IPS-NIHi7 (cell line): ENCODE measurements around the gene RBMS1.

Source experiments
- DNase-seq: peaks from one replicate; pipeline ENCODE4 v3.0.0; 2012; ENCODE audit warnings: mixed read lengths; ENCODE audit errors: extremely low spot score

Gene RBMS1

GRCh38 chr2:160278101-160278878, 215.3 kb downstream of the RBMS1 start:
- DNase-seq: no peak

DNA sequence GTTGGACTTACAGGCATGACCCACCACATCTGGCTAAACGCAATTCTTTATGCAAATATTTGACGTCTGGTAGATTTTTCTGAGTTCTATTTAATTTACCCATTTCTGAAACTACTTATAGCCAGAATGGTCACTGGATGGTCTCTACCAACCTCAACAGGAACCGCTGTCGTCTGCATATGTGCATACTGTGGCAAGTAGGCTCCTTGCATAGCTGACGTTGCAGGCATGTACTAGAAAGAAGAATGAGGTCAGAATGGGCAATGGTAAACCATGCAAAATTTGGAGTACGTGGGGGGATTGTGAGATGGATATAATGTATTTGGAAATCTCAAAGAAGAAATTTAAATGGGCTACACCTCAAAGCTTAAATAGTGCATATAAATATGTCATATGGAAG, 216.5 kb downstream of the RBMS1 start:
- DNase-seq: no peak

GRCh38 chr2:160275656-160276055, 218.0 kb downstream of the RBMS1 start:
- DNase-seq: no peak

DNA sequence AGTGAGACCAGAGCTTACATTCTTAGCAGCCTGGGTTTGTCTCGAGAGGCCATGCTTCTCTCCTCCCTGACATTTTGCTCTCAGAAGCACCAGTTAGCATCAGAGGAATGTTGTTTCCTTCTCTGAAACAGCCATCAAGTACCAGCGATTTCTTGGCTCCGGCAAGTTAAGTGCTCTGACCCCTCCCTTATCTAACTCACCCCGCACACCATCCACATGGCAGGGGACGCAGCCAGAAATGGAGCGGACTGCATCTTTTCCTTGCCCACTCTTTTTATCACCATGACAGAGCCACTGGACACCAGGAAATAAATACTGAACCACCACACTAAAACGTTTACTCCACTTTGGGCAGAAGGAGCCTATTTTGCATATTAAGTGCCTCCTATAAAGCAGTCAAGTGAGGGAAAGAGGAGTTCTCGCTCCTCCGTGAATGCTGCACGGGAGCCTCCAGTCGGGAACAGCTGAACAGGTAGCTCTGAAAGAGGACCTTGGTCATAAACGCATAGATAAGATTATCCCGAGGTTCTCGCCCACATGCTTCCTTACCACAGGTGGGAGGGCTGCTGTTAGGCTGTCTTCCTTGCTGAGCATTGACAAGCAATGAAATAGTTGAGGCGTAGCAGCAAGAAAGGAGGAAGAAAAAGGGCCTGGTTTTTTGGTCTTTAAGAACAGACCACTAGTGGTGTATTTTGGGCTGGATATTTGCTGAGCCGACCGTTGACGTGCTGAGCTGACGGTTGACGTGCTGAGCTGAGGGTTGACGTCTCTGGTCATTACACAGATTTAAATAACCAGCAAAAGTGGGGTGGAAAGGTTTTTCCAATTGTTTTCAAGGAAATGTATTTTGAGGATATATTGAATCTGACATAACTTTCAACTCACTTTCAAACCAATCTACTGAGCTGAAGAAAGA, 222.2 kb downstream of the RBMS1 start:
- DNase-seq: no peak

- peak; percentile 19 for DNase-seq
Observed at GRCh38 chr2:160270571-160271113, 223.0 kb downstream of the RBMS1 start.

GRCh38 chr2:160269803-160270570, 223.6 kb downstream of the RBMS1 start:
- peak; percentile 95 for DNase-seq

- no peak for DNase-seq
Observed at GRCh38 chr2:160269365-160269764, 224.2 kb downstream of the RBMS1 start.

- DNase-seq: no peak
Observed at GRCh38 chr2:160268151-160268781, 225.3 kb downstream of the RBMS1 start.

GRCh38 chr2:160267692-160268091, 225.9 kb downstream of the RBMS1 start:
- no peak for DNase-seq

- no peak for DNase-seq
Observed at GRCh38 chr2:160267022-160267421, 226.6 kb downstream of the RBMS1 start.

GRCh38 chr2:160266037-160266551, 227.5 kb downstream of the RBMS1 start:
- DNase-seq: no peak

DNA sequence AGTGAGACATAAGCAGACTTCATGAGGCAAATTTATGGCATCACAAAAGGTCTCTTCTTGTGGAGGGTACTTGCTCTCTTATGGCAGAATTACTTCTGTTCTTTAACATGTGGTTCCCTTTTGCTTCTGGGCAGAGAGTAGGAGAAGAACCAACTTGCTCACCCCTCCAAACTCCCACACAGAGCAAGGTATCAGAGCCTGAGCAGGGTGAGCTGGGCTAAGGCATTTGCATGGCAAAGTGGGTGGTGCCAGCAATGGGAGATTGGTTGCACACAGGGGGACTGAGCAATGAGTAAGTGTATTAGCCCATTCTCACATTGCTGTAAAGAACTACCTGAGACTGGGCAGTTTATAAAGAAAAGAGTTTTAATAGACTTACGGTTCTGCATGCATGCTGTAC, 229.3 kb downstream of the RBMS1 start:
- no peak for DNase-seq

DNA sequence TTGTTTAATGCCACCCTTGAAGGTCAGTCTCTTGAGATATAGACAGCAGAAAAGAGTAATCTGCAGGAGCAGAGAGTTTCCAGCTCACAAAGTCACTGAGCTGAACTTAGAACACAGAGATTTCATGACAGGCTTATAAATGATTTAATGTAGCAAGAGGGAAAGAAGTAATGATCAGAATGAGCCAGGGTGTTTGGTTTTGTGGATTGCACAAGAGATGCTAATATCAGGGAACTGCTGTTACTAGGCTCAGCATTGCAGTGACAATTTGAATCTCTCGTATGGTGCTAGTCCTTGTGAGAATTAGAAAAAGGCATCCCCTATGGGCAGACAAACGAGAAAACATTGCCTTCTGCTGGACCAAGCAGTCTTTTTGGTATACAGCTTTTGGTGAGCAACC, 231.9 kb downstream of the RBMS1 start:
- DNase-seq: no peak

DNA sequence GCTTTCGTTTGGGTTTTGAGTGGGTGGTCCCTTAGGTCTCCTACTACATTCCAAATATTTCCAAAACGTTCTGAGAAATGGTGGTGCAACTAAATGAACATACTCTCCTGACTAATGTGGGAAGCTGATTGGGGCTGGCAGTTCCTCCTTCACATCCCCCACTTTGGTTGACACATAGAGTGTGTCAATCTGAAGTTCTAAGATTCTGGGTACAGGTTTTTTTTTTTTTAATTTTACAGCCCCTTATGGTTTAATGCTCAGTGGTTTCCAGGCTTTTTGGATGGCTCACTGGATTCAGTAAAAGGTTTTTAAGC, 235.2 kb downstream of the RBMS1 start:
- DNase-seq: no peak

- DNase-seq: no peak
Observed at GRCh38 chr2:160257743-160258491, 235.7 kb downstream of the RBMS1 start.

GRCh38 chr2:160257041-160257742, 236.4 kb downstream of the RBMS1 start:
- no peak for DNase-seq

GRCh38 chr2:160256507-160256906, 237.1 kb downstream of the RBMS1 start:
- DNase-seq: no peak

- no peak for DNase-seq
Observed at GRCh38 chr2:160255408-160255807, 238.2 kb downstream of the RBMS1 start.

DNA sequence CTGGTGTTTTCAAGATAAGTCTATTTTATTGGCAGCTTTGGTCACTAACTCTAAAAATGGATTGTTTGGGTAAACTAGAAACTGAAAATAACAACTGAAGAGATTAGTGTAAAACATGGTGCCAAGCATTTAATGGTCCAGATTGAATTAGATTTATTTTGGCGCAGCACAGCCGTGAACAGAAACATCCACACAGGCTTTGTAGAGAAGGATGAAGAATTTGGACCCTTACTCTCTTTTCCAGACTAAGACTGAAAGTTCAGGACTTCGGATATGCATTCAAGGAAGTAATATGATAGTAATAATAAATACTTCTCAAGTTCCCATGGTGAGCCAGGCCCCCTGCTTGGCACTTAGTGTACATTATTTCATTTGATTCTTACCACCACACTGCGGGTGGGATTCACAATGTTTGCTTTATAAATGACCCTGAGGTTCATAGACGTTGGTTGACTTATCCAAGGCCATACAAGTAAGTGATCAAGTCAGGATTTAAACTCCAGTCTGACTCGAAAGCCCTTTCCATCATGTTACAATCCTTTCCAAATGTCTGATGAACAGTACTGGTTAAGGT, 239.3 kb downstream of the RBMS1 start:
- no peak for DNase-seq
